Breast epithelium (tissue), 4 donors: ENCODE results near the gene PDCD11. TPM values are rescaled to one million over a fixed set of nuclear protein-coding genes. Genes with fewer than 3 reads are reported as not detected.

Experiments
- DNase-seq, 2 donors: peaks; one replicate each; pipeline ENCODE4 v3.0.0-alpha.2; 2019; ENCODE audit warnings: low spot score in 2 of 2
- H3K27ac ChIP-seq, 2 donors: fragments of 200-600 bp; sonication (generic) in 1 of 2; one replicate each; pipeline ENCODE4 v1.5.1; 2016 to 2019; ENCODE audit warnings: mild to moderate bottlenecking in 1 of 2
- H3K27me3 ChIP-seq, 2 donors: fragments of 200-600 bp; sonication (generic) in 1 of 2; one replicate each; pipeline versions ENCODE4 v1.5.1 to v1.6.0; 2017 to 2019; ENCODE audit warnings: control low read depth in 1 of 2, mild to moderate bottlenecking in 1 of 2
- H3K36me3 ChIP-seq: fragments of 200-600 bp; one replicate; pipeline ENCODE4 v1.5.1; 2019
- H3K4me1 ChIP-seq, 2 donors: fragments of 200-600 bp; sonication (generic); one replicate each; pipeline ENCODE4 v1.5.1; 2016 to 2019; ENCODE audit warnings: control low read depth in 1 of 2
- H3K4me3 ChIP-seq, 3 donors: fragments of 200-600 bp; sonication (generic); 1 replicate in 2 of 3; 2 replicates in 1 of 3; pipeline ENCODE4 v1.5.1; 2016 to 2019; ENCODE audit warnings: mild to moderate bottlenecking in 3 of 3, moderate library complexity in 2 of 3
- H3K9me3 ChIP-seq, 2 donors: fragments of 200-600 bp; sonication (generic) in 1 of 2; one replicate each; pipeline ENCODE4 v1.5.1; 2016 to 2019; ENCODE audit warnings: control low read depth in 1 of 2
- CTCF ChIP-seq, 3 donors: fragments of 450-650 bp; IDR thresholded peaks; one replicate each; pipeline ENCODE4 v1.5.1; 2016 to 2017; ENCODE audit warnings: antibody characterized with exemption in 3 of 3, mild to moderate bottlenecking in 3 of 3, moderate library complexity in 3 of 3
- POLR2A ChIP-seq: fragments of 450-650 bp; IDR thresholded peaks from one replicate; pipeline ENCODE4 v1.6.1; 2016; ENCODE audit warnings: antibody characterized with exemption, mild to moderate bottlenecking, moderate library complexity
- POLR2AphosphoS5 ChIP-seq, 3 donors: sonication (generic); formaldehyde crosslinking; IDR thresholded peaks; one replicate each; pipeline ENCODE4 v1.6.1; 2017; ENCODE audit warnings: antibody characterized with exemption in 3 of 3
- intact Hi-C: fragments of 100-400 bp; cut with DNase I; formaldehyde crosslinking; loops from one replicate; pipeline ENCODE4 v1.15.1; 2023; ENCODE audit warnings: low total_unique reads
- total RNA-seq, 3 donors: library from RNA; depleted of rRNA; stranded (reverse); fragments of >200 nt; gene quantifications; one replicate each; pipeline ENCODE4 v1.1.0, GENCODE V29; 2016

PDCD11 gene
- total RNA-seq, 3 donors from 2014 or later, result 16.2 to 29.1 (median 24.9) TPM

GRCh38 chr10:103449208-103450144 is 53.0 kb downstream of the PDCD11 start:
- peak overlapping the region; percentile 68 to 91 (median 79) for H3K4me3 ChIP-seq
- intact Hi-C loops, result no loop called here
- TF ChIP-seq CTCF (IDR thresholded peaks at IDR 0.05) (no peak), POLR2AphosphoS5 (IDR thresholded peaks at IDR 0.05) (no peak), POLR2A (no peak)
- peaks cover 16 to 21% of the 10 kb centered on the region in 2 donors for H3K4me1 ChIP-seq
- peak overlapping the region; percentile 83 to 97 for H3K27ac ChIP-seq
- no peaks in the 10 kb centered on the region for H3K36me3 ChIP-seq
- no peak for DNase-seq
- no peaks in the 10 kb centered on the region for H3K27me3 ChIP-seq
- no peaks in the 10 kb centered on the region for H3K9me3 ChIP-seq

DNA sequence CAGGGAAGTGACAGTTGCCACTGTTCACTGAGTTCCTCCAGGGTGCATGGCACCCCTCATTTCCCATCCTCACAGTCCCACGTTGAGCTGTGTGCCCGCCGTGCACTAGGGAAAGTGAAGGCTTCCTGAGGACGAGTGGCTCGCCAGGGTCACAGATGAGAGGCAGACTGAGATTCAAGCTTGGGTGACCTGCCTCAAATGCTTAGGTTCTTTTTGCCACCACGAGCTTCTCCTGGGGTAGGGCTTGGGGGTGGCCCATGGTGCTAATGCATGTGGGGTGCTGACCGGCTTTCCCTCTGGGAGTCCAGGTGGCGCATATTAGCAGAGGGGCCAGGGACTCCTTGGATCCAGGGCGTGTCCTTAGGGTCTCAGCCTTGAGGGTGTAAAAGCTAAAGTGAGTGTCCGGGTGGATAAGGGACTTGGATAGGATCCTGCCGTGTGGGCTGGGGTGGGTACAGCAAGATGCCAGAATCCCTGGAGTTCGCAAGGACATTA is 53.8 kb downstream of the PDCD11 start:
- DNase-seq, result no peak
- Histone ChIP-seq H3K27ac (peak overlapping the region; percentile 83 to 97), H3K4me1 (peaks cover 16 to 21% of the 10 kb centered on the region in 2 donors), H3K36me3 (no peaks in the 10 kb centered on the region), H3K27me3 (no peaks in the 10 kb centered on the region), H3K9me3 (no peaks in the 10 kb centered on the region), H3K4me3 (peak overlapping the region; percentile 68 to 91 (median 79))
- TF ChIP-seq POLR2A (no peak), CTCF (IDR thresholded peaks at IDR 0.05) (no peak), POLR2AphosphoS5 (IDR thresholded peaks at IDR 0.05) (no peak)
- intact Hi-C loops, result no loop called here

DNA sequence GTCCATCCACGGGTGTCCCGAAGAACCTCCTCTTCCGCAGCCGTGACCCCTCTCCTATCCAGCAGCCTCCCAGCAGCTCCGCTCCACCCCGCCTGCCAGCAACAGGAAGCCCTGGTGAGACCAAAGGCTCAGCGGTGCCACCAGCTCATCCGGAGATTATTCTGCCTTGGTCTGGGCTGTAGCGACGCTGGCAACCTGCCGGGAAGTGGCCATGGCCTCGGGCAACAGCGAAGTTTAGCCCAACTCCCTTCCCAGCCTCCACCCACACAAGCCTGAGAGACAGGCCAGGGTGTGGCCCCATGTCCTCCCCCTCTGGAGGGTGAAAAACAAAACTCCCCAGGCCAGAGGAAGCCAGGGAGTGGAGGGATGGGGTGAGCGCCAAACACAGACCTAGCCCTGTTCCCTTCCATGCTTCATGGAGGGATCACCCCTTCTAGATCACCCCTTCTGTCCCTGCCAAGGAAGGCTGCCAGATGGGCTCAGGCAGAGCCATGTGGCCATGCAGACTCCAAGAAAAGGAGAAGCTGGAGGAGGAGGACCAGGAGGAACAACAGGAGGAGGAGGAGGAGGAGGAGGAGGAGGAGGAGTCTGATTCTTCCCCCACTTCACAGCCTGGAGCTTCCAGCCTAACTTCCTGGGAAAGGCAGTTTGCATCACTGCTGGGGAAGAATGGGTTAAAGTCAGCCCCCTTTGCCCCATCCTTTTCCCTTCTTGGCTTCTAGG is 54.8 kb downstream of the PDCD11 start:
- Histone ChIP-seq H3K27me3 (no peaks in the 10 kb centered on the region), H3K9me3 (no peaks in the 10 kb centered on the region), H3K4me3 (peak overlapping the region; percentile 68 to 91 (median 79)), H3K36me3 (no peaks in the 10 kb centered on the region), H3K4me1 (peaks cover 13 to 21% of the 10 kb centered on the region in 2 donors), H3K27ac (peak overlapping the region; percentile 83 to 97)
- peak; percentile 28 to 68 for DNase-seq
- intact Hi-C loops, result no loop called here
- no peak for TF ChIP-seq POLR2A
- peak in 2 of 3 donors; percentile 24 to 39 for TF ChIP-seq POLR2AphosphoS5 (IDR thresholded peaks at IDR 0.05)
- TF ChIP-seq CTCF (IDR thresholded peaks at IDR 0.05), result no peak

DNA sequence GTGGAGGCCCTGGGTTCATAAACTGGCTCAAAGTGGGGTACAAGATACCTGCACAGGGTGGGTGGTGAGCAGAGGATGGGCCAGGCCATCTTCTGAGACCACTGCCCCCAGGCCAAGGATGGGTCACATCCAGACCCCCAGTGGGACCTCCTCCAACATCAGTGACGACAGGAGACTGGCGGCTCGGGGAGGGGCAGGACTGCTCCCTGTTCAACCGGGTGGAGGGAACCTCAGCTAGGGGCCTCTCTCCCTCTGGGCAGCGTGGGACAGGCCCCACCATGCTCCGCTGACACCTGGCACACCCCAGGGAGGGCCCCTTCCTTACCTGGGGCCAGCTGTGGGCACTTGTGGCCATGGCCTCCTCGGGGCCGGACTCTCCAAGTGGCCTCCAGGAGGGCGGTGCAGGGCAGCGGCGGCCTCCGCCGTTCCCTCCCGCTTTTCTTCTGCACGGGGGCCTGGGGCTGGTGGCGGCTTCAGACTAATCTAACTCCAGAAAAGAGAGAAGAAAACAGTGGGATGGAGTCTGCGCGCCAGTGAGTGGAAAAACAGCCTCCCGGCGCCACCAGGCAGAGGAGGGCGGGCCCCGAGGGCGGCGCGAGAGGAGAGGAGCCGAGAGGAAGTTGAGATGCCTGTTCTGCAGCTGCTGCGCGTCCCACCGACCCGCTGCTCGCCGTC is 55.5 kb downstream of the PDCD11 start, which contains the start of gene CALHM2:
CALHM2 (minus strand) TSS at position 540 of the 675 bp plus-strand sequence. CDS start 2,429 bp downstream, outside the sequence.
- H3K27ac ChIP-seq, result peak within 1 kb of the TSS; percentile 83 to 97
- H3K27me3 ChIP-seq, result no peaks in the 10 kb centered on the region
- no peak for TF ChIP-seq CTCF (IDR thresholded peaks at IDR 0.05)
- no peak for TF ChIP-seq POLR2A
- no peak for TF ChIP-seq POLR2AphosphoS5 (IDR thresholded peaks at IDR 0.05)
- peaks cover 8 to 16% of the 10 kb centered on the region in 2 donors for H3K4me1 ChIP-seq
- no peaks in the 10 kb centered on the region for H3K36me3 ChIP-seq
- peak within 1 kb of the TSS; percentile 68 to 91 (median 79) for H3K4me3 ChIP-seq
- no peaks in the 10 kb centered on the region for H3K9me3 ChIP-seq
- intact Hi-C loops, result no loop called here
- peak in 1 of 2 donors; percentile 40 for DNase-seq
